Cerebellar nuclear complex (tissue), 1 donor: ENCODE data around the gene PSMB7.

Experiments used
- DNase-seq, 2 experiments: peaks; one replicate each; lab custom pipeline; 2025; lab: John Stamatoyannopoulos, UW

Gene PSMB7

GRCh38 chr9:124410321-124410913 lies 4.8 kb downstream of the PSMB7 start:
- no peak for DNase-seq

DNA sequence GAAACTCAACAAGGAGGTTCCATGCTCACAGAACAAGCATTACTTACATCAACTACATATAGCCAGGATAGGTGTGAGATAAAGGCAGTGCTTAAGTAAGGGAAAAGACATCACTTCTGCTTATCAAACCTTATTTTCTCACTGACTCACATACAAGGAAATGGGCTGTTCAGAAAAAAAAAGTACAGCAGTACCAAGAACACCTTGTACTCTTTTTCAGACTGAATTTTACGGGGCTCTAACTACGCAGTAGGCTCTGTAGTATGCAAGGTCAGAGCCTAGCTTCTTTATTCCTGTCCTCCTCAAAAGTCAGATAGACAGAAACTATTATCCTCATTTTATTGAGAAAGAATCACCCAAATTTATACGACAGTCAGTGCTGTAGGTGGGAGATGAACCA lies 5.8 kb downstream of the PSMB7 start:
- DNase-seq: no peak

- no peak for DNase-seq
These were observed 12.0 kb downstream of the PSMB7 start for GRCh38 chr9:124403246-124403645.

- no peak for DNase-seq
These were observed 15.0 kb downstream of the PSMB7 start for GRCh38 chr9:124399968-124400940.

DNA sequence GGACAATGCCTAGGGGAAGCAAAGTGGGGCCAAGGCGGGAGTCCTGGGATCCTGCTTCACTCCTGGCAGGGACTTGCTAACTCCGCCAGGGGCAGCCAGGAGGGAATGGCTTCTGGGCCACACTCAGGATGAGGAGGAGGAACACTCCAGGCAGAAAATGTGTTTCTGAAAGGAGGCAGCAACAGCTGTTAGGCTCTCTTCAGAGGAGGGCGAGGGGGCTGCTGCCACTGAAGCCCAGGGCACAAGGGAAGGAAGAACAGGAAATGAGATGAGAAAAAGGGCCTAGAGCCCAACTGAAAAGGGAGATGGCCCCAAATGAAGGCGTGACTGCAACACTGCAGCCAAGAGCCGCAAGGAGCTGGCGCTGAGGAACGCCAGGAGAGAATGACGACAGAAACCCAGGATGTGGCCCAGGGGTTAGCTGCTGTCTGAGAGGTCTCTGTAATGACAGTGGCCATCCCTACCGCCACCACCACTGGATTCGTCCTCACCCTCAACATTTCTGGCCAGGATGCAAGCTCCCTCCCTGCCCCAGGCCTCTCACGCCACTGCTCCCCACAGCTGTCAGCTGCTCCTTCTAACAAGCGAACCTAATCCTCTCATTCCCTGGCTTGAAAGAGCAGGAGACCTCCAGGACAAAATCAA lies 15.8 kb downstream of the PSMB7 start:
- no peak for DNase-seq

GRCh38 chr9:124398191-124398935 lies 16.9 kb downstream of the PSMB7 start:
- DNase-seq: no peak

- DNase-seq: no peak
These were observed 19.4 kb downstream of the PSMB7 start for GRCh38 chr9:124395826-124396225.

DNA sequence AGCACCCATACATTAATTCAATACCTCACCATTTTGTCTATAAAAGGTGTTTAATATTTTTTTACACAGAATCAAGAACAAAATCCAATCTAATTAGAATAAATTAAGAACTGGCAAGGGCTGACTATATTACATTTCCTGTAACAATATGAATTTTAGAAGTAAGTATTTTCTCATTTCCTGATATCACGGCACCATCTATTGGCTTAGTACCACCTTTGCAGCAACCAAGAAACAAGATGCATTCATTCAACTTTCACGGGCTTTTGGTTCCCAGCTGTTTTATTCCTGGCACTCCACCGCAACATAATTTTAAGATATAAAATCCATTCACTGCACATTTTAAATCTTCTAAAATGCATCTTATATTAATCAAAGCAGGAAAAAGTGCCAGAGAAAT lies 20.6 kb downstream of the PSMB7 start:
- no peak for DNase-seq

- no peak for DNase-seq
These were observed 21.1 kb downstream of the PSMB7 start for GRCh38 chr9:124394167-124394566.

GRCh38 chr9:124392871-124393460 lies 22.3 kb downstream of the PSMB7 start:
- DNase-seq: no peak

GRCh38 chr9:124392254-124392870 lies 22.9 kb downstream of the PSMB7 start:
- no peak for DNase-seq

GRCh38 chr9:124390794-124391658 lies 24.2 kb downstream of the PSMB7 start:
- no peak for DNase-seq

- DNase-seq: no peak
These were observed 25.9 kb downstream of the PSMB7 start for GRCh38 chr9:124389146-124389939.

DNA sequence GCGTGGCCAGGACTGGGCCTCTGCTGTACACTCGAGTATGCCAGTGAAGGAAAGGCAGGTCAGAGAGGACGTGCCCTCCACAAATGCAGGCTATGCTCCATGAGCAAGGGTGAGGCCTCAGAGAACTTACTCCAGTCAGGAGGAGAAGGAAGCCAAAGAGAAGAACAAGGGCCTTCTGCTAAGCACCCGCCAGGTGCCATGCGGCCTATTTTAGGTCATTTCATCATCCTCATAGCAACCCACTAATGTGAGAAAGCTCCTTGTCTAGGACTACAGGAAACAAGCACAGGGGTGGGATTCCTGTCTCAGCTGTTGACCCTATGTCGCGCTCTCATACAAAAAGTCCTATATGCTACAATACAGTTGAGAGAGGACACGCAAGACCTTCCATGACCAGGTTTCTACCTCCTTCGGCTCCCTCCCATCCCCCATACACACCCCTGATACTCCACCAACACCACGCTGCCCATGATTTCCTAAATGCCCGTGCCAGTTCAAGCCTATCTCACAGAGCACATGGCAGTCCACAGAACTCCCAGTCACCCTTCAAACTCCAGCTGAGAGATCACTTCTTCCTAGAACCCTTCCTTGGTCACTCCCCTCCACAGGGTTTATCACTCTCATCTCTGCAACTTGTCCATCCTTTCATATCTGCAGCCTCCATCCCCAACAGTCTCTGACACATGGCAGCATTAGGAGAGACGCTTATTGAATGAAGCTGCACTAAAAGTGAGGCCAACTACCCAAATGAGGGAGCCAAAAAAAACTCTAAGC lies 26.8 kb downstream of the PSMB7 start:
- DNase-seq: no peak

GRCh38 chr9:124386201-124386600 lies 29.0 kb downstream of the PSMB7 start:
- no peak for DNase-seq

- no peak for DNase-seq
These were observed 29.6 kb downstream of the PSMB7 start for GRCh38 chr9:124385623-124386022.

DNA sequence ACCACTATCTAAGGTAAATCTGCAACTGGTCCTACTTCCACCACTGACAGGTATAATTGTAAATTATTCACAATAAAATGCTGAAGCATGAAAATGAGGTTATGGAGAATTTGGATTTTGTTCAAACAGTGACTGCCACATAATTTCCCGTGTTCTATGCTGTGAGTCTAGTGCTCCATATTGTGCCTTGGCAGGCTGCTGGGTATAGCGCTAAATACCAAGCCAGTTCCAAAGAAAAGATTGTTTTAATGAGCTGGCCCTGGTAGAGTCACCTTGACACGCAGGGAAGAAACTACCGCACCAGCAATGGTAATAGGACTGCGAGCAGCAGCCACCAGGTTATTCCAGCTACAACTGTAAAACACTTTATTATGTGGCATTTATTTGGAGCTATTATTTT lies 30.4 kb downstream of the PSMB7 start:
- DNase-seq: no peak

- no peak for DNase-seq
These were observed 31.0 kb downstream of the PSMB7 start for GRCh38 chr9:124384210-124384609.
